Sigmoid colon (tissue), 7 donors: ENCODE results near the gene OSTN. TPM values are rescaled to one million over a fixed set of nuclear protein-coding genes. Genes with fewer than 3 reads are reported as not detected.
A peak's percentile ranks its signal among the peaks of the same experiment; 100 is the strongest.

ENCODE experiments used
- DNase-seq: peaks from one replicate; pipeline ENCODE4 v3.0.0-alpha.2; 2019
- H3K27ac ChIP-seq, 4 donors: fragments of 200-600 bp; sonication (generic); one replicate each; pipeline ENCODE4 v1.5.1; 2016 to 2019; ENCODE audit warnings: mild to moderate bottlenecking in 1 of 4
- H3K27me3 ChIP-seq, 3 donors: fragments of 200-600 bp; sonication (generic); one replicate each; pipeline ENCODE4 v1.5.1; 2019; ENCODE audit warnings: mild to moderate bottlenecking in 1 of 3
- H3K36me3 ChIP-seq, 4 donors: fragments of 200-600 bp; sonication (generic); one replicate each; pipeline ENCODE4 v1.5.1; 2016 to 2019
- H3K4me1 ChIP-seq, 4 donors: fragments of 200-600 bp; sonication (generic); one replicate each; pipeline ENCODE4 v1.5.1; 2017 to 2019
- H3K4me3 ChIP-seq, 4 donors: fragments of 200-600 bp; sonication (generic); one replicate each; pipeline ENCODE4 v1.5.1; 2017 to 2019; ENCODE audit warnings: mild to moderate bottlenecking in 2 of 4, moderate library complexity in 1 of 4
- H3K9me3 ChIP-seq, 4 donors: fragments of 200-600 bp in 3 of 4; sonication (generic) in 3 of 4; one replicate each; pipeline versions ENCODE4 v1.5.1 to v1.6.1; 2013 to 2019
- EP300 ChIP-seq, 4 donors: sonication (generic); formaldehyde crosslinking; IDR thresholded peaks; one replicate each; pipeline ENCODE4 v1.6.1; 2017; ENCODE audit warnings: antibody characterized with exemption in 4 of 4
- POLR2A ChIP-seq, 2 donors: fragments of 450-650 bp; IDR thresholded peaks; one replicate each; pipeline ENCODE4 v1.6.1; 2016; ENCODE audit warnings: antibody characterized with exemption in 2 of 2, mild to moderate bottlenecking in 2 of 2, moderate library complexity in 2 of 2
- POLR2AphosphoS5 ChIP-seq, 4 donors: sonication (generic); formaldehyde crosslinking; IDR thresholded peaks; one replicate each; pipeline ENCODE4 v1.6.1; 2017; ENCODE audit warnings: antibody characterized with exemption in 4 of 4
- WGBS, 2 donors: extraction: QIAGEN DNeasy Blood & Tissue Kit; methylation state at CpG; one replicate each; pipeline ENCODE4 v1.1.7; 2013; 5-methylcytosine and 5-hydroxymethylcytosine counted together
- intact Hi-C: fragments of 100-400 bp; cut with DNase I; formaldehyde crosslinking; loops from one replicate; pipeline ENCODE4 v1.15.1; 2023
- polyA plus RNA-seq, 3 donors: library from polyadenylated mRNA; stranded (reverse); fragments of 200-250 nt; gene quantifications; one replicate each; pipeline ENCODE4 v1.2.3, GENCODE V29; 2013
- total RNA-seq, 4 donors: library from RNA; depleted of rRNA; stranded (reverse); fragments of >200 nt; gene quantifications; one replicate each; pipeline ENCODE4 v1.1.0, GENCODE V29; 2016
- TF ChIP-seq, protein P1 (sequence below), 4 experiments: fragments of 450-650 bp in 3 of 4; fragments of 200-600 bp in 1 of 4; IDR thresholded peaks; one replicate each; pipeline ENCODE4 v1.5.1; 2016 to 2019; ENCODE audit warnings: antibody characterized with exemption in 4 of 4, mild to moderate bottlenecking in 3 of 4, moderate library complexity in 2 of 4
- donor health status: healthy with polysubstance abuse.
- donor health status: Bipolar disorder and iron deficiency.
- donor health status: healthy.

The OSTN gene
- total and polyA plus RNA-seq, 7 donors = 0.36 to 0.82 TPM; not detected in 5

- WGBS, 2 donors = 69 to 82% methylated on average over 4 of the region's 4 CpGs
- Histone ChIP-seq H3K27ac (no peak overlapping the region), H3K4me1 (no peaks in the 10 kb centered on the region), H3K27me3 (no peaks in the 10 kb centered on the region), H3K36me3 (no peaks in the 10 kb centered on the region), H3K4me3 (peak overlapping the region in 1 of 4 donors; percentile 0), H3K9me3 (no peaks in the 10 kb centered on the region)
- TF ChIP-seq POLR2A (IDR thresholded peaks at IDR 0.05) (no peak), EP300 (IDR thresholded peaks at IDR 0.05) (no peak), POLR2AphosphoS5 (IDR thresholded peaks at IDR 0.05) (no peak)
- TF ChIP-seq, protein P1, sequence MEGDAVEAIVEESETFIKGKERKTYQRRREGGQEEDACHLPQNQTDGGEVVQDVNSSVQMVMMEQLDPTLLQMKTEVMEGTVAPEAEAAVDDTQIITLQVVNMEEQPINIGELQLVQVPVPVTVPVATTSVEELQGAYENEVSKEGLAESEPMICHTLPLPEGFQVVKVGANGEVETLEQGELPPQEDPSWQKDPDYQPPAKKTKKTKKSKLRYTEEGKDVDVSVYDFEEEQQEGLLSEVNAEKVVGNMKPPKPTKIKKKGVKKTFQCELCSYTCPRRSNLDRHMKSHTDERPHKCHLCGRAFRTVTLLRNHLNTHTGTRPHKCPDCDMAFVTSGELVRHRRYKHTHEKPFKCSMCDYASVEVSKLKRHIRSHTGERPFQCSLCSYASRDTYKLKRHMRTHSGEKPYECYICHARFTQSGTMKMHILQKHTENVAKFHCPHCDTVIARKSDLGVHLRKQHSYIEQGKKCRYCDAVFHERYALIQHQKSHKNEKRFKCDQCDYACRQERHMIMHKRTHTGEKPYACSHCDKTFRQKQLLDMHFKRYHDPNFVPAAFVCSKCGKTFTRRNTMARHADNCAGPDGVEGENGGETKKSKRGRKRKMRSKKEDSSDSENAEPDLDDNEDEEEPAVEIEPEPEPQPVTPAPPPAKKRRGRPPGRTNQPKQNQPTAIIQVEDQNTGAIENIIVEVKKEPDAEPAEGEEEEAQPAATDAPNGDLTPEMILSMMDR (IDR thresholded peaks at IDR 0.05) = no peak
- intact Hi-C loops = no loop called here
- DNase-seq = no peak
Measured at GRCh38 chr3:191290311-191291025, 91.4 kb downstream of the OSTN start.

GRCh38 chr3:191292243-191293015, 93.4 kb downstream of the OSTN start:
- Histone ChIP-seq H3K9me3 (no peaks in the 10 kb centered on the region), H3K27ac (no peak overlapping the region), H3K27me3 (no peaks in the 10 kb centered on the region), H3K36me3 (no peaks in the 10 kb centered on the region), H3K4me1 (no peaks in the 10 kb centered on the region), H3K4me3 (no peak overlapping the region)
- WGBS, 2 donors = 68 to 79% methylated on average over 5 of the region's 5 CpGs
- no peak for DNase-seq
- intact Hi-C loops = no loop called here
- TF ChIP-seq EP300 (IDR thresholded peaks at IDR 0.05) = no peak
- TF ChIP-seq, protein P1 (IDR thresholded peaks at IDR 0.05) = no peak
- no peak for TF ChIP-seq POLR2A (IDR thresholded peaks at IDR 0.05)
- TF ChIP-seq POLR2AphosphoS5 (IDR thresholded peaks at IDR 0.05) = no peak

GRCh38 chr3:191294291-191294690, 95.2 kb downstream of the OSTN start:
- intact Hi-C loops = no loop called here
- no peaks in the 10 kb centered on the region for H3K9me3 ChIP-seq
- no peaks in the 10 kb centered on the region for H3K4me1 ChIP-seq
- no peak overlapping the region for H3K4me3 ChIP-seq
- 94 to 97% methylated on average over 1 of the region's 1 CpG for WGBS, 2 donors
- TF ChIP-seq EP300 (IDR thresholded peaks at IDR 0.05) (no peak), POLR2A (IDR thresholded peaks at IDR 0.05) (no peak), POLR2AphosphoS5 (IDR thresholded peaks at IDR 0.05) (no peak)
- TF ChIP-seq, protein P1 (IDR thresholded peaks at IDR 0.05) = no peak
- no peaks in the 10 kb centered on the region for H3K36me3 ChIP-seq
- H3K27me3 ChIP-seq = no peaks in the 10 kb centered on the region
- no peak overlapping the region for H3K27ac ChIP-seq
- no peak for DNase-seq

DNA sequence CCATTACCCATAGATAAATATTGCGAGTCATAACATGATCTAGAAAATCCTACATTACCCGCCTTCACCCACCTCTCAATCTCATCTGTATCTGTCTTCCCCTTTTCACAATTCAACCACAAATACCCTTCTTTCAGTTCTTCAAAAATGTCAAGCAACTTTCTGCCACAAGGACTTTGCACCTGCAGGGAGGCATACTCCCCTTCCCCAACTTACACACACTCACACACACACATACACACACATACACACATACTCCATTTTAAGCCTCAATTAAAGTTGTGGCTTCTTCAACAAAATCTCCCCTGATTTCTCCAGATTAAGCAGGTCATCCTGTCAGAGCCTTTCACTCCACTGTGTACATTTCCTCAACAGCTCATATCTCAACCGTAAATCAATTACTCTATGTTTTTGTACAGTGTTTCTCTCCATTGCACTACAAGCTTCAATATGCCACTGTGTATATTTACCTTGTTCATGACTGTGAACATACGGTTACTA, 97.0 kb downstream of the OSTN start:
- intact Hi-C loops = no loop called here
- no peaks in the 10 kb centered on the region for H3K4me1 ChIP-seq
- no peaks in the 10 kb centered on the region for H3K36me3 ChIP-seq
- no peak overlapping the region for H3K27ac ChIP-seq
- H3K9me3 ChIP-seq = no peaks in the 10 kb centered on the region
- TF ChIP-seq POLR2A (IDR thresholded peaks at IDR 0.05) (no peak), POLR2AphosphoS5 (IDR thresholded peaks at IDR 0.05) (no peak), EP300 (IDR thresholded peaks at IDR 0.05) (no peak)
- TF ChIP-seq, protein P1 (IDR thresholded peaks at IDR 0.05) = no peak
- H3K4me3 ChIP-seq = no peak overlapping the region
- DNase-seq = no peak
- no peaks in the 10 kb centered on the region for H3K27me3 ChIP-seq
- WGBS, 2 donors = 45 to 51% methylated on average over 4 of the region's 4 CpGs
